ENCODE data around the gene PDE2A. TPM values are rescaled to one million over a fixed set of nuclear protein-coding genes. Genes with fewer than 3 reads are reported as not detected.

The PDE2A gene
- total RNA-seq, 2 donors from 2014 or later: 3.7 to 13.3 TPM

DNA sequence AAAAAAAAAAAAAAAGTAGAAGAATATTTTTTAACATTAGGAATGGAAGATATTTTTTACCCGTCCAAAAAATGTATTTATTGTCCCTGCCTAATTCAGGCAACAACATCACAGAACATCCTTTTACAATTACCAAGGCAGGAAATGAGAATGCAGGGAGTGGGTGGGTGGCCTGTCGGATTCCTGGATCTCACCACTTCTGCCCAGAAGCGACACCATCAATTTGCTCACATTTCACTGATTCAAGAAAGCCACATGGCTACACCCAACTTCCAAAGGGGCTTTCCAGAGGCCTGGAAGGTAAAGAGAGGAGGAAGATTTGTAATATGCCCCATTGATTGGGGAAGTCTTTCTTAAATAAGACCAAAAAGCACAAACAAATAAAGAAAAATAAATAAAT is 146.1 kb downstream of the PDE2A start:
- Mint-ChIP-seq H3K27ac (no peak overlapping the region), H3K4me3 (no peak overlapping the region), H3K4me1 (peaks cover 10% of the 10 kb centered on the region), H3K9me3 (peaks cover 13% of the 10 kb centered on the region), H3K36me3 (ENCODE audit: low read depth) (no peaks in the 10 kb centered on the region), H3K27me3 (ENCODE audit: insufficient read depth) (peaks cover 67% of the 10 kb centered on the region)
- peaks cover 79% of the 10 kb centered on the region for H3K27me3 ChIP-seq (ENCODE audit: control insufficient read depth, insufficient read depth, low read length, poor library complexity, severe bottlenecking)
- WGBS, 2 experiments (ENCODE audit: insufficient coverage in 1 of 2, insufficient read length in 1 of 2): 90% methylated on average over 2 of the region's 3 CpGs; no CpG with 5 or more reads in 1 of the 2 experiments
- H3K9me3 ChIP-seq (ENCODE audit: control insufficient read depth, low read length): peaks cover 8% of the 10 kb centered on the region
- no peak overlapping the region for H3K9ac ChIP-seq (ENCODE audit: extremely low read depth, low read length, poor library complexity, severe bottlenecking)
- no peaks in the 10 kb centered on the region for H3K36me3 ChIP-seq (ENCODE audit: control insufficient read depth, insufficient read depth, low read length)
- no peak for DNase-seq
- no peak overlapping the region for H3K27ac ChIP-seq (ENCODE audit: low read depth, low read length)
- TF ChIP-seq, protein P1, sequence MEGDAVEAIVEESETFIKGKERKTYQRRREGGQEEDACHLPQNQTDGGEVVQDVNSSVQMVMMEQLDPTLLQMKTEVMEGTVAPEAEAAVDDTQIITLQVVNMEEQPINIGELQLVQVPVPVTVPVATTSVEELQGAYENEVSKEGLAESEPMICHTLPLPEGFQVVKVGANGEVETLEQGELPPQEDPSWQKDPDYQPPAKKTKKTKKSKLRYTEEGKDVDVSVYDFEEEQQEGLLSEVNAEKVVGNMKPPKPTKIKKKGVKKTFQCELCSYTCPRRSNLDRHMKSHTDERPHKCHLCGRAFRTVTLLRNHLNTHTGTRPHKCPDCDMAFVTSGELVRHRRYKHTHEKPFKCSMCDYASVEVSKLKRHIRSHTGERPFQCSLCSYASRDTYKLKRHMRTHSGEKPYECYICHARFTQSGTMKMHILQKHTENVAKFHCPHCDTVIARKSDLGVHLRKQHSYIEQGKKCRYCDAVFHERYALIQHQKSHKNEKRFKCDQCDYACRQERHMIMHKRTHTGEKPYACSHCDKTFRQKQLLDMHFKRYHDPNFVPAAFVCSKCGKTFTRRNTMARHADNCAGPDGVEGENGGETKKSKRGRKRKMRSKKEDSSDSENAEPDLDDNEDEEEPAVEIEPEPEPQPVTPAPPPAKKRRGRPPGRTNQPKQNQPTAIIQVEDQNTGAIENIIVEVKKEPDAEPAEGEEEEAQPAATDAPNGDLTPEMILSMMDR (conservative IDR thresholded peaks at IDR 0.05): no peak
- no peak overlapping the region for H3K4me3 ChIP-seq (ENCODE audit: low read length)
- H3K4me1 ChIP-seq (ENCODE audit: control insufficient read depth, insufficient read depth, low read length): no peaks in the 10 kb centered on the region

Small RNA genes within 50 kb of the gene (microRNA-seq; reads per million reads assigned to microRNA genes)
- 53.5 reads per million, percentile 68 among the genes with 10 or more reads in this experiment for gene MIR139 (ENCODE audit: borderline microRNAs expressed)

Other genes starting within 250 kb of the PDE2A start
- 10 to 100 TPM; 15.8 to 18.4 TPM for gene CLPB, start 239.9 kb downstream of the PDE2A start, total RNA-seq
- gene ARAP1, start 78.0 kb upstream of the PDE2A start, total RNA-seq: 10 to 100 TPM; 74.4 to 88.3 TPM
- 10 to 100 TPM; 32.2 to 33.3 TPM for gene STARD10, start 119.6 kb upstream of the PDE2A start, total RNA-seq
- 10 to 100 TPM; 32.2 to 34.2 TPM for gene ATG16L2, start 140.0 kb upstream of the PDE2A start, total RNA-seq

All from endodermal cell (in vitro differentiated cells).